OCI-LY1 (cell line): Measurements from ENCODE around the gene MTMR1.

Source experiments
- CTCF ChIP-seq: fragments of 200-600 bp; sonication (generic), shearing (Covaris generic); IDR thresholded peaks from 2 replicates; pipeline ENCODE4 v1.5.1; 2017; ENCODE audit warnings: mild to moderate bottlenecking, antibody characterized with exemption, low read length, moderate library complexity, mixed read lengths
- EZH2 ChIP-seq: fragments of 200-600 bp; sonication (generic), shearing (Covaris generic); IDR thresholded peaks from 2 replicates; pipeline ENCODE4 v1.8.0; 2017; ENCODE audit warnings: borderline replicate concordance, mixed run types, mild to moderate bottlenecking, antibody characterized with exemption, low read length, moderate library complexity, mixed read lengths

GRCh38 chrX:150676221-150676620, 17.0 kb upstream of the MTMR1 start:
- TF ChIP-seq CTCF (no peak), EZH2 (no peak)
